Breast epithelium (tissue), 4 donors: ENCODE data around the gene NR2F1. TPM values are rescaled to one million over a fixed set of nuclear protein-coding genes. Genes with fewer than 3 reads are reported as not detected.
A peak's percentile ranks its signal among the peaks of the same experiment; 100 is the strongest.

Experiments
- DNase-seq, 2 donors: peaks; one replicate each; pipeline ENCODE4 v3.0.0-alpha.2; 2019; ENCODE audit warnings: low spot score in 2 of 2
- H3K27ac ChIP-seq, 2 donors: fragments of 200-600 bp; sonication (generic) in 1 of 2; one replicate each; pipeline ENCODE4 v1.5.1; 2016 to 2019; ENCODE audit warnings: mild to moderate bottlenecking in 1 of 2
- H3K27me3 ChIP-seq, 2 donors: fragments of 200-600 bp; sonication (generic) in 1 of 2; one replicate each; pipeline versions ENCODE4 v1.5.1 to v1.6.0; 2017 to 2019; ENCODE audit warnings: control low read depth in 1 of 2, mild to moderate bottlenecking in 1 of 2
- H3K36me3 ChIP-seq: fragments of 200-600 bp; one replicate; pipeline ENCODE4 v1.5.1; 2019
- H3K4me1 ChIP-seq, 2 donors: fragments of 200-600 bp; sonication (generic); one replicate each; pipeline ENCODE4 v1.5.1; 2016 to 2019; ENCODE audit warnings: control low read depth in 1 of 2
- H3K4me3 ChIP-seq, 3 donors: fragments of 200-600 bp; sonication (generic); 1 replicate in 2 of 3; 2 replicates in 1 of 3; pipeline ENCODE4 v1.5.1; 2016 to 2019; ENCODE audit warnings: mild to moderate bottlenecking in 3 of 3, moderate library complexity in 2 of 3
- H3K9me3 ChIP-seq, 2 donors: fragments of 200-600 bp; sonication (generic) in 1 of 2; one replicate each; pipeline ENCODE4 v1.5.1; 2016 to 2019; ENCODE audit warnings: control low read depth in 1 of 2
- CTCF ChIP-seq, 3 donors: fragments of 450-650 bp; IDR thresholded peaks; one replicate each; pipeline ENCODE4 v1.5.1; 2016 to 2017; ENCODE audit warnings: antibody characterized with exemption in 3 of 3, mild to moderate bottlenecking in 3 of 3, moderate library complexity in 3 of 3
- POLR2A ChIP-seq: fragments of 450-650 bp; IDR thresholded peaks from one replicate; pipeline ENCODE4 v1.6.1; 2016; ENCODE audit warnings: antibody characterized with exemption, mild to moderate bottlenecking, moderate library complexity
- POLR2AphosphoS5 ChIP-seq, 3 donors: sonication (generic); formaldehyde crosslinking; IDR thresholded peaks; one replicate each; pipeline ENCODE4 v1.6.1; 2017; ENCODE audit warnings: antibody characterized with exemption in 3 of 3
- intact Hi-C: fragments of 100-400 bp; cut with DNase I; formaldehyde crosslinking; loops from one replicate; pipeline ENCODE4 v1.15.1; 2023; ENCODE audit warnings: low total_unique reads
- total RNA-seq, 3 donors: library from RNA; depleted of rRNA; stranded (reverse); fragments of >200 nt; gene quantifications; one replicate each; pipeline ENCODE4 v1.1.0, GENCODE V29; 2016

The NR2F1 gene
- total RNA-seq, 3 donors from 2014 or later: 4.6 to 63.6 (median 59.1) TPM

GRCh38 chr5:93606382-93606752, 23.3 kb downstream of the NR2F1 start:
- DNase-seq: no peak
- no peak for TF ChIP-seq POLR2AphosphoS5 (IDR thresholded peaks at IDR 0.05)
- TF ChIP-seq POLR2A: no peak
- TF ChIP-seq CTCF (IDR thresholded peaks at IDR 0.05): no peak
- Histone ChIP-seq H3K27ac (no peak overlapping the region), H3K36me3 (no peaks in the 10 kb centered on the region), H3K4me1 (no peaks in the 10 kb centered on the region), H3K4me3 (no peak overlapping the region), H3K9me3 (no peaks in the 10 kb centered on the region), H3K27me3 (peaks cover 0 to 91% of the 10 kb centered on the region in 2 donors)
- intact Hi-C loops: no loop called here

GRCh38 chr5:93607367-93608258, 24.6 kb downstream of the NR2F1 start:
- no peak for DNase-seq
- Histone ChIP-seq H3K4me1 (no peaks in the 10 kb centered on the region), H3K4me3 (peak overlapping the region in 1 of 3 donors; percentile 24), H3K27me3 (peaks cover 0 to 91% of the 10 kb centered on the region in 2 donors), H3K9me3 (no peaks in the 10 kb centered on the region), H3K27ac (no peak overlapping the region), H3K36me3 (no peaks in the 10 kb centered on the region)
- intact Hi-C loops: no loop called here
- TF ChIP-seq POLR2AphosphoS5 (IDR thresholded peaks at IDR 0.05): no peak
- no peak for TF ChIP-seq POLR2A
- no peak for TF ChIP-seq CTCF (IDR thresholded peaks at IDR 0.05)

- H3K36me3 ChIP-seq: no peaks in the 10 kb centered on the region
- H3K27ac ChIP-seq: no peak overlapping the region
- intact Hi-C loops: no loop called here
- TF ChIP-seq POLR2A (no peak), CTCF (IDR thresholded peaks at IDR 0.05) (no peak), POLR2AphosphoS5 (IDR thresholded peaks at IDR 0.05) (no peak)
- no peaks in the 10 kb centered on the region for H3K4me1 ChIP-seq
- H3K4me3 ChIP-seq: no peak overlapping the region
- H3K27me3 ChIP-seq: peaks cover 0 to 92% of the 10 kb centered on the region in 2 donors
- H3K9me3 ChIP-seq: no peaks in the 10 kb centered on the region
- DNase-seq: no peak
These were observed 25.8 kb downstream of the NR2F1 start for GRCh38 chr5:93608855-93609254.

GRCh38 chr5:93609762-93610161, 26.7 kb downstream of the NR2F1 start:
- DNase-seq: no peak
- Histone ChIP-seq H3K27ac (no peak overlapping the region), H3K4me3 (no peak overlapping the region), H3K36me3 (no peaks in the 10 kb centered on the region), H3K4me1 (no peaks in the 10 kb centered on the region), H3K9me3 (no peaks in the 10 kb centered on the region), H3K27me3 (peaks cover 0 to 86% of the 10 kb centered on the region in 2 donors)
- no peak for TF ChIP-seq CTCF (IDR thresholded peaks at IDR 0.05)
- TF ChIP-seq POLR2A: no peak
- no peak for TF ChIP-seq POLR2AphosphoS5 (IDR thresholded peaks at IDR 0.05)
- intact Hi-C loops: loop anchor here (5.0 kb wide), 1 partner anchor 193 kb away; no protein-coding TSS in a partner anchor

GRCh38 chr5:93610581-93611272, 27.7 kb downstream of the NR2F1 start:
- Histone ChIP-seq H3K4me1 (no peaks in the 10 kb centered on the region), H3K4me3 (no peak overlapping the region), H3K9me3 (no peaks in the 10 kb centered on the region), H3K36me3 (no peaks in the 10 kb centered on the region), H3K27me3 (peaks cover 0 to 76% of the 10 kb centered on the region in 2 donors), H3K27ac (no peak overlapping the region)
- intact Hi-C loops: loop anchor here (5.0 kb wide), 1 partner anchor 192 kb away; no protein-coding TSS in a partner anchor
- no peak for DNase-seq
- TF ChIP-seq CTCF (IDR thresholded peaks at IDR 0.05) (no peak), POLR2A (no peak), POLR2AphosphoS5 (IDR thresholded peaks at IDR 0.05) (no peak)
